Stimulated activated CD4-positive, alpha-beta T cell treated with anti-CD3 and anti-CD28 coated beads, Interleukin-4, amount 100 ng/mL, for 4 hours (primary cell): ENCODE measurements around the gene ASB4.
"Not testable (repeated sequence)": the region's sequence is repeated elsewhere in the genome, so short reads cannot be mapped to it uniquely, and the experiment has no call there.

Experiments
- DNase-seq, 2 experiments: peaks; one replicate each; pipeline ENCODE4 v3.0.0-alpha.2; 2020

Gene ASB4

DNA sequence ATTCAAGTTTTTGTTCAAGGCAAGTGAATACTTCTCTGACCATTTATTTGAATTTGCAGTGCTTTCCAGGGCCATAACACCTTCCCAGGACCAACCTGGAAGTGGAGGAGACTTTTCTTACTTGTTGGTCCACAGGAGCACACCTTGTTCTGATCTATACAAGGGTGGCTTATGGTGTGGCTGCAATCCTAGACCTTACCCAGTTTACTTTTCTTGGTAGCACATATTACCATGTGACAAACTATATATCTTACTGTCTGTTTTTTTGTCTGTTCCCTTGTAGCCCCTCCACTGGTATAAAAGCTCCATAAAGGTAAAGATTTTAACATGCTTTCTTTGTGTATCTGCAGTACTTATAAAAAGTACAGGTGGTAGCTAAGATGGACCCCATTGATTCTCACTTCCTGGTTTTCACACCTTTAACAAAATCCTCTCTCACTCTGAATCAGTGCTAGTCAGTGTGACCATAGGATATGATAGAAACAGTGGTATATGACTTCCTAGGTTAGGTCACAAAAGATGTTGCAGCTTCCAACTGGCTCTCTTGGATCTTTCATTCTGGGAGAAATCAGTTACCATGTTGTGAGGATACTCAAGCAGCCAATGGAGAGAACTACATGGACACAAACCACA lies 5.6 kb upstream of the ASB4 start:
- DNase-seq = no peak

GRCh38 chr7:95481271-95482165 lies 4.2 kb upstream of the ASB4 start:
- no peak for DNase-seq

GRCh38 chr7:95482424-95482823 lies 3.3 kb upstream of the ASB4 start:
- DNase-seq = no peak

DNA sequence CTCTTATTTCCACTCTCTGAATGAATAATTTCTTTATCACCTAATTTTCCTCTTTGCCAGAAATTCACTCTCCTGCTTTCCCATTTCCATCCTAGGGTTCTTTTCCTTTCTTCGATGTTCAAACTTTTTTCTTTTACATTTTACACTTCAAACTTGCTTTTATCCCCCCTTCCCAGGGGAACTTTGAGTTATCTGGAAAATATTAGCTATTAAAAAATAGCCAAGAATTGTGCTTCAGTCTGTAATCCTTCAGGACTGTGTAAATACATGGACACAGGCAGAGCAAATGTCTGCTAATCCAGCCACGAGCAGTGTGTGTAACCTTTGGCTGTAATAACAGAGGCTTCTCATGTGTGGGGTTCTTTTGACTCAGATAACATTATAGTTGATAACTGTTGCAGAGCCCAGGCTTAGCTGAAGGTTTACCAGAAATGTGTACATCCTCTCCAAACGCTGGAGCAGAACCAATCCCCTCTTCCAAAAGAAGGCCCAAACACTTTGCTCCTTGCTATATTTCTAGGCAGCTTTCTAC lies 4.6 kb downstream of the ASB4 start:
- no peak for DNase-seq

- no peak for DNase-seq
Measured at GRCh38 chr7:95491201-95491600, 5.5 kb downstream of the ASB4 start.

DNA sequence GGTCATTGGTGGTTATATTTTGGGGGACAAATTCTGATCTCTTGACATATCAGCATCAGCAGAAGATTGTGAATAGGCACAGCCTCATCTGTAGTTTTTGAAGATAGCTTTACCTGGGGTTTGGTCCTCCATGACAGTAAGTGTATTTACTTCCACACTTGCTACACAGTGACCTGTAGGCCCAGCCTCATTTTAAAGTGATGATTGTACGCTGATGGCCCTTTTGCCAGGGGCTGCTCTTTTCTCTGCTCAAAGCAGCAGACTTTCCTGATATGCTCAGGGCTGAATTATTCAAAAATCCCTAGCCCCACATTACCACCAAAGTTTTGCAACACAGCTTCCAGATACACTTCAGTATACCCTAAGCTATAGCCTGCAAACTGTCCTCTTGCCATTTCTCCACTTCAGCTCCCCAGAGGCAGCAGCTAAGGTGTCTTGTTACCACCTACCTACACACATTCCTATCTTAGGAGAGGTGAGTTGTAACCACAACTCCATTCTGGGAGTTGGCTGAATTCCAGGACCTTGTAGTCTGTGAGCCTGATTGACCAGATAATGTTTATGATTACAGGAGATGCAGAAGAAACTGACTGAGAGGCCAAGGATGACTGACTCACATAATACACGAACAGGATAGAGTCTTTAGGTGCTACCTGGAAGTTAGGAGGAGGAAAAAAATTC lies 6.0 kb downstream of the ASB4 start:
- no peak for DNase-seq

- DNase-seq = no peak
Measured at GRCh38 chr7:95493247-95493646, 7.5 kb downstream of the ASB4 start.

- no peak for DNase-seq
Measured at GRCh38 chr7:95493844-95494243, 8.1 kb downstream of the ASB4 start.

DNA sequence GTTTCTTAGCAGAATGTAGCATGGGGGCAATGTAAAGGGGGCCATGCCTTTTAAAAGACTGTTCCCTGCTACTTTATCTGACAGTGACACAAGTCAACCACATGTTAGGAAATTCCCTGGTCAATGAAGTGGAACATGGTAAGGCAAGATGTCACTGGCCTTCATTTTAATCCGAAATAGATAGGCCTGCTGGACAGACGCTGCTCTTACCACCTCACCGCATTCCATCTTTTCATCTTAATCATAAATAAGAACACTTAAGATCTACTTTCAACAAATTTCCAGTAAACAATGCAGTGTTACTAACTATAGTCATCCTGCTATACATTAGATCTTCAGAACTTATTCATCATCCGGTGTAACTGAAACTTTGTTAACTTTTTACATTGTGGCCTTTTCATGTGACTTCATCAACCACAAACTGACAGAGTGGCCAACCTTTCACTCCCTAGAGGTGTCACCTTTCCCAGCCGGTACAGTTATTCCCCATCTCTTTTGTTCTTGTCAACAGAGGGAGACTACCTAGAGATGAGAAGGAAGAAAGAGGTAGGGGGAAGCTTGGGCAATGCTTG lies 15.6 kb downstream of the ASB4 start:
- no peak for DNase-seq

- no peak for DNase-seq
Measured at GRCh38 chr7:95502403-95502802, 16.7 kb downstream of the ASB4 start.

DNA sequence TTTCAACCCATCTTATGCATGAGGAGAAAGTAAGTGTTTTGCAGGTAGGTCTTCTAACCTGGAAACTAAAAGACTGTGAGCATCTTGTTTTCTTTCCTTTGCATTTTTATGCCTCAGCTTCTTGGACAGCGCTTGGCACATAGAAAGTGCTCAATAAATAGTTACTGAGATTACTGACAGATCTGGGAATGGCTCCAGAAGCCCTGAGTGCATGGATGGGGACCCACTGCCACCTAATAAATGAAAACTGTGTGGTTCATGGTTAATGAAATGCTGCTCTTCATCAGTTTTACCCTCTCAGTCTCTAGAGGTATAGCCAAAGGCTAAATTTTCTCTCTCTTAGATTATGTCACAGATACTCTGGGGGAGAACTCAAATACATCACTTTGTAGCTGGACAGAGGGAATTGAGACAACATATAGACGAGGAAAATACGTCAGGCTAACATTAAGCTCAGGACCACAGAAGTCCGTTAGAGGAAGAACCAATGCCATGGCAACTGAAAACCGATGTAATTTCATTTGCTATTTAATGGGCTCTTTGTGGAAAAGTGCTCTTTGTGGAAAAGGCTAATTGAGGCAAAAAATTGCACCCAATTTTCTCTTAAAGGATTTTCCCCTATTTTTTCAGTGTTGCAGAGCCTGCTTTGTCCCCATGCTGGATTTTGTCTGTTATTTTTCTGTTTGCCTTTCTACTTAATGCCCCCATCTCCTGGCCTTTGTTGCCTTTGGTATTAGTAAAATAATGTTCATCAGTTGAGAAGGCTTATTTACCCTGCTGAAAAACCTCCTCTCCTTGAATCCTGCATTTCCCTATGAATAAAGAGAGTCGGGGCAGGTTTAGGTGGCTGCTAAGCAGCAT lies 17.8 kb downstream of the ASB4 start:
- DNase-seq = no peak

DNA sequence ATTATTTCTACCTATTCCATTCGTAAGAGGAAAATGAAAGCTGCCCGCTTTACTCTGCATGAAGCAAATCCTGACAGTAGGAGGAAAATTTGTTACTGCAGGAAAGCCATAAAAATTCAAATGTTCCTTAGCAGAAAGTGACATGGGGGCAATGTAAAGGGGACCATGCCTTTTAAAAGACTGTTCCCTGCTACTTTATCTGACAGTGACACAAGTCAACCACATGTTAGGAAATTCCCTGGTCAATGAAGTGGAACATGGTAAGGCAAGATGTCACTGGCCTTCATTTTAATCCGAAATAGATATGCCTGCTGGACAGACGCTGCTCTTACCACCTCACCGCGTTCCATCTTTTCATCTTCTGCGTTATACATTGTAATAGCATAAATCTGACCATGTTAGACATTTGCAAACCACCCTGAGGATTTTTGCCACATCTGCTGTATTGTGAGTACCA lies 18.4 kb downstream of the ASB4 start:
- not testable (repeated sequence) for DNase-seq

- DNase-seq = no peak
Measured at GRCh38 chr7:95508780-95509179, 23.0 kb downstream of the ASB4 start.

GRCh38 chr7:95509199-95509598 lies 23.5 kb downstream of the ASB4 start:
- DNase-seq = no peak

GRCh38 chr7:95511716-95512260 lies 26.0 kb downstream of the ASB4 start:
- peak; percentile 14 to 25 for DNase-seq

DNA sequence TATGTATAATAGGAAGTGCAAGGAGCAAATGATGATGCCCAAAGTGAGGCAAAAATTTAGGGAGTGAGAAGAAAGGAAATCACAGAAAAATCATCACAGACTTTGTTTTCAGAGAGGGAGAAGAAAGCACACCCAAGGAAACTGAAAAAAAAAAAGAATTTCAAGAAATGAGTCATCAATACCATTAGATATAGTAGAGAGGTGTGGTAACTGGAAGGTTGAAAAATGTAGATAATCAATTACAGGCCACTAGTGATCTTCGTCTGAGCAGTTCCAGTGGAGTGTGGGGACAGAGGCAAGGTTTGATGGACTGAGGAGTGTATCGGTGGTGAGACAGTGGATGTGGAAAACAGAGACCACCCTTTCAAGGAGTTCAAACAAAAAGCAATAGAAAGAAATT lies 31.7 kb downstream of the ASB4 start:
- no peak for DNase-seq

- no peak for DNase-seq
Measured at GRCh38 chr7:95517870-95518269, 32.1 kb downstream of the ASB4 start.

- DNase-seq = no peak
Measured at GRCh38 chr7:95520136-95520535, 34.4 kb downstream of the ASB4 start.

GRCh38 chr7:95525503-95525902 lies 39.8 kb downstream of the ASB4 start:
- DNase-seq = no peak

GRCh38 chr7:95526128-95526738 lies 40.5 kb downstream of the ASB4 start:
- no peak for DNase-seq

GRCh38 chr7:95527033-95527775 lies 41.5 kb downstream of the ASB4 start:
- no peak for DNase-seq
